Endothelial cell of umbilical vein (primary cell): ENCODE results near the gene PRPF38B.

Experiments
- POLR2A ChIP-seq: IDR thresholded peaks from 2 replicates; pipeline ENCODE4 v1.6.1; 2012; ENCODE audit warnings: low read depth, mild to moderate bottlenecking, control low read depth, low read length
- TF ChIP-seq, protein P1 (sequence below), 2 donors: IDR thresholded peaks; 1 replicate in 1 of 2; 2 replicates in 1 of 2; pipeline ENCODE4 v1.5.1; 2011; ENCODE audit warnings: low read length in 2 of 2, mild to moderate bottlenecking in 2 of 2, moderate library complexity in 2 of 2, control low read depth in 1 of 2, inconsistent platforms in 1 of 2, low read depth in 1 of 2; ENCODE audit not compliant: insufficient read depth in 1 of 2; ENCODE audit errors: extremely low read depth in 1 of 2

DNA sequence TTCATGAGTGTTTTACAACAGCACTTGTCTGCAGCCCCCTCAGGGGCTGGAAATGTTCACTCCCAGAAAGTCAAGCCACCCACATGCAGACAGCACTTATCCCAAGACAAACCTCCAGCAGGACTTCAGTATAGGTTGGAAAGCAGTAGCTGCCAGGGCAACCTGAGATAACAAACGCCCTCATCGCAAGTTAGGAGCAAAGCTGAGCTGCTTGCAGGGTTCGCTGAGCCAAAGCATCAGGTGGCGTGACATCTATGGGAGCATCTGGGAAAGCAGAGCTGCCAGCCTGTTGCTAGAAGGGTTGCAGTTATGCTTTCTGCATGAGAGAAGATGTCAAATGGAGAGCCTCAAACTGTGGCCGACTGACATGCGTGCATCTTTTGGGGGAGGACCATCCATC is 50.1 kb downstream of the PRPF38B start:
- TF ChIP-seq, protein P1, sequence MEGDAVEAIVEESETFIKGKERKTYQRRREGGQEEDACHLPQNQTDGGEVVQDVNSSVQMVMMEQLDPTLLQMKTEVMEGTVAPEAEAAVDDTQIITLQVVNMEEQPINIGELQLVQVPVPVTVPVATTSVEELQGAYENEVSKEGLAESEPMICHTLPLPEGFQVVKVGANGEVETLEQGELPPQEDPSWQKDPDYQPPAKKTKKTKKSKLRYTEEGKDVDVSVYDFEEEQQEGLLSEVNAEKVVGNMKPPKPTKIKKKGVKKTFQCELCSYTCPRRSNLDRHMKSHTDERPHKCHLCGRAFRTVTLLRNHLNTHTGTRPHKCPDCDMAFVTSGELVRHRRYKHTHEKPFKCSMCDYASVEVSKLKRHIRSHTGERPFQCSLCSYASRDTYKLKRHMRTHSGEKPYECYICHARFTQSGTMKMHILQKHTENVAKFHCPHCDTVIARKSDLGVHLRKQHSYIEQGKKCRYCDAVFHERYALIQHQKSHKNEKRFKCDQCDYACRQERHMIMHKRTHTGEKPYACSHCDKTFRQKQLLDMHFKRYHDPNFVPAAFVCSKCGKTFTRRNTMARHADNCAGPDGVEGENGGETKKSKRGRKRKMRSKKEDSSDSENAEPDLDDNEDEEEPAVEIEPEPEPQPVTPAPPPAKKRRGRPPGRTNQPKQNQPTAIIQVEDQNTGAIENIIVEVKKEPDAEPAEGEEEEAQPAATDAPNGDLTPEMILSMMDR (IDR thresholded peaks at IDR 0.05; ENCODE audit: extremely low read depth in 1 of 2, insufficient read depth in 1 of 2, low read depth in 1 of 2, low read length in 2 of 2) = no peak
- no peak for TF ChIP-seq POLR2A
